DND-41 (cell line): ENCODE results near the gene OR1C1.

Experiments
- CTCF ChIP-seq: IDR thresholded peaks from 2 replicates; pipeline ENCODE4 v1.5.1; 2012; ENCODE audit warnings: borderline replicate concordance, low read length, moderate library complexity, mild to moderate bottlenecking; ENCODE audit not compliant: poor library complexity, severe bottlenecking; ENCODE audit errors: extremely low read depth
- EZH2 ChIP-seq: IDR thresholded peaks from 3 replicates; pipeline ENCODE4 v1.6.1; 2012; ENCODE audit warnings: borderline replicate concordance, low read depth, mild to moderate bottlenecking, moderate library complexity, low read length, inconsistent platforms; ENCODE audit not compliant: severe bottlenecking

GRCh38 chr1:247797518-247797917, 37.2 kb upstream of the OR1C1 start:
- TF ChIP-seq CTCF (no peak), EZH2 (no peak)
